GM10248 (cell line): ENCODE measurements around the gene PSTPIP1.

Experiments used
- CTCF ChIA-PET: fragments of 300-600 bp; sonication (Branson Sonifier 250); formaldehyde crosslinking; extraction: SDS; loops from one replicate; lab custom pipeline; 2021; ENCODE audit warnings: antibody characterized with exemption; lab: Yijun Ruan, JAX
- POLR2A ChIA-PET: fragments of 350-650 bp; sonication (Branson Sonifier 250); formaldehyde crosslinking; extraction: SDS; loops from one replicate; lab custom pipeline; 2020; ENCODE audit warnings: antibody characterized with exemption; lab: Yijun Ruan, JAX
- DNase-seq: peaks from one replicate; pipeline ENCODE4 v3.0.0; 2012; ENCODE audit errors: extremely low spot score
- TF ChIP-seq, protein P1 (sequence below): IDR thresholded peaks from 2 replicates; pipeline ENCODE4 v1.5.1; 2012; ENCODE audit warnings: mild to moderate bottlenecking, low read depth; ENCODE audit errors: extremely low read depth, missing control alignments, control extremely low read depth

The PSTPIP1 gene

GRCh38 chr15:77034695-77035489 lies 40.0 kb downstream of the PSTPIP1 start:
- CTCF ChIA-PET, result interaction anchor here (0.6 to 9.4 kb wide), 18 partner anchors 11 to 509 kb away, joined by 3 to 88 read pairs (median 4); no protein-coding TSS in a partner anchor
- POLR2A ChIA-PET, result no interaction called here
- DNase-seq, result no peak
- TF ChIP-seq, protein P1, sequence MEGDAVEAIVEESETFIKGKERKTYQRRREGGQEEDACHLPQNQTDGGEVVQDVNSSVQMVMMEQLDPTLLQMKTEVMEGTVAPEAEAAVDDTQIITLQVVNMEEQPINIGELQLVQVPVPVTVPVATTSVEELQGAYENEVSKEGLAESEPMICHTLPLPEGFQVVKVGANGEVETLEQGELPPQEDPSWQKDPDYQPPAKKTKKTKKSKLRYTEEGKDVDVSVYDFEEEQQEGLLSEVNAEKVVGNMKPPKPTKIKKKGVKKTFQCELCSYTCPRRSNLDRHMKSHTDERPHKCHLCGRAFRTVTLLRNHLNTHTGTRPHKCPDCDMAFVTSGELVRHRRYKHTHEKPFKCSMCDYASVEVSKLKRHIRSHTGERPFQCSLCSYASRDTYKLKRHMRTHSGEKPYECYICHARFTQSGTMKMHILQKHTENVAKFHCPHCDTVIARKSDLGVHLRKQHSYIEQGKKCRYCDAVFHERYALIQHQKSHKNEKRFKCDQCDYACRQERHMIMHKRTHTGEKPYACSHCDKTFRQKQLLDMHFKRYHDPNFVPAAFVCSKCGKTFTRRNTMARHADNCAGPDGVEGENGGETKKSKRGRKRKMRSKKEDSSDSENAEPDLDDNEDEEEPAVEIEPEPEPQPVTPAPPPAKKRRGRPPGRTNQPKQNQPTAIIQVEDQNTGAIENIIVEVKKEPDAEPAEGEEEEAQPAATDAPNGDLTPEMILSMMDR, result peak; percentile 69

GRCh38 chr15:77035584-77035983 lies 40.7 kb downstream of the PSTPIP1 start:
- ChIA-PET CTCF (interaction anchor here (1.1 to 9.4 kb wide), 15 partner anchors 10 to 508 kb away, joined by 3 to 88 read pairs (median 5); no protein-coding TSS in a partner anchor), POLR2A (no interaction called here)
- TF ChIP-seq, protein P1, result no peak
- no peak for DNase-seq

- DNase-seq, result no peak
- ChIA-PET POLR2A (interaction anchor here (0.6 kb wide), 1 partner anchor 813 kb away, joined by 5 read pairs; no protein-coding TSS in a partner anchor), CTCF (interaction anchor here (0.7 to 9.4 kb wide), 11 partner anchors 10 to 508 kb away, joined by 3 to 88 read pairs (median 5); no protein-coding TSS in a partner anchor)
- TF ChIP-seq, protein P1, result no peak
Observed at GRCh38 chr15:77035999-77036471, 41.1 kb downstream of the PSTPIP1 start.

DNA sequence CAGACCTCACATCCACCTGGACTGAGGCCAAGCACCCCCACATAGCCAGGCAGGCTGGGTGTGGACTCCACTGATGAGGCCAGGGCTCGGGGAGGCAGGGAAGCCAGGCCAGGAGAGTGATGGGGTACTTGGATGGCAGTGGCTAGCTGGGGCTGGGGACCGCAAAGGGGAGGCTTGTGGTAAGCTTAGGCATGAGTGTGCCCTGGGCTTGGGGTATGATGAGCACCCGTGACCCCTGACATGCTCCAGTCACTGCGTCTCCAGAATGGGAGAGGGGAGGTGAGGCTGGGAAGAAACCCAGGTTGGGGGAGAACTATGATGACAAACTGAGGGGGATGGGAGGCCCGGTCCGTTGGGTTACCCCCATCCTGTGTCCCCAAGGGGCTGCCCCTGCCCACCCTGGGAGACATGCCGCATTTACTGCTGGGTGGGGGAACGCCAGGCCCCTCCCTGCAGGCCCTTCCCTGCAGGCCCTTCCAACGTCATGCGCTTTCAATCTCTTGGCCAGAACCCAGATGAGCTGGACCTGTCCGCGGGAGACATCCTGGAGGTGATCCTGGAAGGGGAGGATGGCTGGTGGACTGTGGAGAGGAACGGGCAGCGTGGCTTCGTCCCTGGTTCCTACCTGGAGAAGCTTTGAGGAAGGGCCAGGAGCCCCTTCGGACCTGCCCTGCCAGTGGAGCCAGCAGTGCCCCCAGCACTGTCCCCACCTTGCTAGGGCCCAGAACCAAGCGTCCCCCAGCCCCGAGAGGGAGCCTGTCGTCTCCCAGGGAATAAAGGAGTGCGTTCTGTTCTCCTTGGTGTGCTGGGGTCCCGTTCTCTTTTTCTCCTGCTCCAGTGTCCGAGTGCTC lies 41.8 kb downstream of the PSTPIP1 start:
- POLR2A ChIA-PET, result interaction anchor here (0.6 kb wide), 1 partner anchor 814 kb away, joined by 5 read pairs; no protein-coding TSS in a partner anchor
- CTCF ChIA-PET, result interaction anchor here (0.7 to 9.4 kb wide), 10 partner anchors 9 to 507 kb away, joined by 3 to 88 read pairs (median 4); no protein-coding TSS in a partner anchor
- peak; percentile 13 for DNase-seq
- TF ChIP-seq, protein P1, result no peak

- ChIA-PET CTCF (interaction anchor here (1.0 to 9.4 kb wide), 7 partner anchors 8 to 506 kb away, joined by 3 to 88 read pairs (median 5); no protein-coding TSS in a partner anchor), POLR2A (no interaction called here)
- TF ChIP-seq, protein P1, result no peak
- peak; percentile 16 for DNase-seq
Observed at GRCh38 chr15:77037388-77038209, 42.7 kb downstream of the PSTPIP1 start.
